HepG2 (cell line): ENCODE results near the gene CPPED1. TPM values are rescaled to one million over a fixed set of nuclear protein-coding genes. Genes with fewer than 3 reads are reported as not detected.

Experiments used
- RXRB ChIP-seq: IDR thresholded peaks from 2 replicates; pipeline ENCODE4 v1.6.1; 2016; ENCODE audit warnings: borderline replicate concordance, missing genetic modification reagents, missing compliant biosample characterization
- SMC3 ChIP-seq: IDR thresholded peaks from 2 replicates; pipeline ENCODE4 v1.6.1; 2011; ENCODE audit warnings: low read length, improper control_type of control experiment
- ZNF329 ChIP-seq: sonication (generic); formaldehyde crosslinking; IDR thresholded peaks from 2 replicates; pipeline ENCODE4 v1.9.0; 2021; ENCODE audit warnings: low read depth, mild to moderate bottlenecking, missing genetic modification reagents
- ZNF335 ChIP-seq: sonication (generic); formaldehyde crosslinking; IDR thresholded peaks from 2 replicates; pipeline ENCODE4 v1.4.0; 2020; ENCODE audit warnings: missing genetic modification reagents
- ZNF574 ChIP-seq: sonication (generic); formaldehyde crosslinking; IDR thresholded peaks from 2 replicates; pipeline ENCODE4 v1.4.0; 2020; ENCODE audit warnings: missing genetic modification reagents
- ZNF672 ChIP-seq: sonication (generic); formaldehyde crosslinking; IDR thresholded peaks from 2 replicates; pipeline ENCODE4 v1.8.1; 2022; ENCODE audit warnings: missing genetic modification reagents
- polyA plus RNA-seq, 8 experiments: library from polyadenylated mRNA; depleted of rRNA in 3 of 8; stranded (reverse) in 7 of 8; unstranded in 1 of 8; fragments of >200 nt; fragmentation: Illumina TruSeq in 4 of 8; extraction: Trizol in 4 of 8; gene quantifications; 2 replicates each; pipeline versions ENCODE4 v1.2.1 to v1.2.3, GENCODE V29; 2011 to 2016; ENCODE audit warnings: low read depth in 4 of 8, missing spikeins in 1 of 8, mixed read lengths in 1 of 8; ENCODE audit not compliant: insufficient read depth in 1 of 8
- total RNA-seq, 5 experiments: library from RNA; depleted of rRNA; stranded (reverse); fragments of >200 nt; fragmentation: Illumina TruSeq; extraction: Trizol; gene quantifications; 2 replicates each; pipeline ENCODE4 v1.2.3, GENCODE V29; 2016; ENCODE audit warnings: low read depth in 1 of 5
- TF ChIP-seq, protein P1 (sequence below): sonication (generic); formaldehyde crosslinking; conservative IDR thresholded peaks from 2 replicates; pipeline ENCODE4 v1.4.0; 2020; ENCODE audit warnings: mild to moderate bottlenecking, missing genetic modification reagents, moderate library complexity
- TF ChIP-seq, protein P2 (sequence below): sonication (generic); formaldehyde crosslinking; IDR thresholded peaks from 2 replicates; pipeline ENCODE4 v1.5.1; 2020; ENCODE audit warnings: mild to moderate bottlenecking, missing genetic modification reagents, borderline replicate concordance
- TF ChIP-seq, protein P3 (sequence below): sonication (generic); formaldehyde crosslinking; IDR thresholded peaks from 2 replicates; pipeline ENCODE4 v1.8.1; 2022; ENCODE audit warnings: low read depth, mild to moderate bottlenecking, missing genetic modification reagents
- TF ChIP-seq, protein P4 (sequence below): sonication (generic); formaldehyde crosslinking; IDR thresholded peaks from 2 replicates; pipeline ENCODE4 v1.9.0; 2021; ENCODE audit warnings: mild to moderate bottlenecking, missing genetic modification reagents

The CPPED1 gene
- total and polyA plus RNA-seq, 2 of the 13 experiments (the other 11 are each of a cell fraction or from before 2014, with no cell fraction given), result 66.6 to 71.3 TPM

DNA sequence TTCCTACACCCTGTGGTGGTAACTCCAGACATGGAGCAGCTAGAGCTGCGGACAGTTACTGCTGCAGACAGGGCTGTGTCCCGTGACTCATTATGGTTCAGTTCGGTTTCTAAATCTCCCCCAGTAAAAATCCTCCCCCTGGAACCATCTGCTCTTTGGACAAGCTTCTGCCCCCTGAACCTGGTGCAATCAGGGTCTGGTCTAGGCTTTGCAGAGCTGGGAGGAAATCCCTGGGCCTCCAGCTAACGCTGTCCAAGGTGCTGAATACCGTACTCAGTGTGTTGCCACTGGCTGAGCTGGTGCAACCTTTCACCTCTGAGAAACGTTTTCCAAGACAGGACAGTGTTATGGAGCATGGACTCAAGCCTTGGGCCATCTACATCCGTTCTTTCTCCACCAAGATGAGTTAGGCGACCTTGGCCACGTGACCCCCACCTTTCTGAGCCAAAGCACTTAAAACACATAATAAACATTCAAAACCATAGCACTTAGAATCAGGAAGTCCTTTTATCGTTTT, 142.0 kb downstream of the CPPED1 start (continued):
- TF ChIP-seq ZNF329 (CRISPR knock-in tag), result 0 out of 2 replicates have a peak, but pooled peaks have one; percentile 67
- TF ChIP-seq, protein P1, sequence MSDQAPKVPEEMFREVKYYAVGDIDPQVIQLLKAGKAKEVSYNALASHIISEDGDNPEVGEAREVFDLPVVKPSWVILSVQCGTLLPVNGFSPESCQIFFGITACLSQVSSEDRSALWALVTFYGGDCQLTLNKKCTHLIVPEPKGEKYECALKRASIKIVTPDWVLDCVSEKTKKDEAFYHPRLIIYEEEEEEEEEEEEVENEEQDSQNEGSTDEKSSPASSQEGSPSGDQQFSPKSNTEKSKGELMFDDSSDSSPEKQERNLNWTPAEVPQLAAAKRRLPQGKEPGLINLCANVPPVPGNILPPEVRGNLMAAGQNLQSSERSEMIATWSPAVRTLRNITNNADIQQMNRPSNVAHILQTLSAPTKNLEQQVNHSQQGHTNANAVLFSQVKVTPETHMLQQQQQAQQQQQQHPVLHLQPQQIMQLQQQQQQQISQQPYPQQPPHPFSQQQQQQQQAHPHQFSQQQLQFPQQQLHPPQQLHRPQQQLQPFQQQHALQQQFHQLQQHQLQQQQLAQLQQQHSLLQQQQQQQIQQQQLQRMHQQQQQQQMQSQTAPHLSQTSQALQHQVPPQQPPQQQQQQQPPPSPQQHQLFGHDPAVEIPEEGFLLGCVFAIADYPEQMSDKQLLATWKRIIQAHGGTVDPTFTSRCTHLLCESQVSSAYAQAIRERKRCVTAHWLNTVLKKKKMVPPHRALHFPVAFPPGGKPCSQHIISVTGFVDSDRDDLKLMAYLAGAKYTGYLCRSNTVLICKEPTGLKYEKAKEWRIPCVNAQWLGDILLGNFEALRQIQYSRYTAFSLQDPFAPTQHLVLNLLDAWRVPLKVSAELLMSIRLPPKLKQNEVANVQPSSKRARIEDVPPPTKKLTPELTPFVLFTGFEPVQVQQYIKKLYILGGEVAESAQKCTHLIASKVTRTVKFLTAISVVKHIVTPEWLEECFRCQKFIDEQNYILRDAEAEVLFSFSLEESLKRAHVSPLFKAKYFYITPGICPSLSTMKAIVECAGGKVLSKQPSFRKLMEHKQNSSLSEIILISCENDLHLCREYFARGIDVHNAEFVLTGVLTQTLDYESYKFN (CRISPR knock-in tag), result peak; percentile 30; the same call in 1 of the 2 replicates
- TF ChIP-seq, protein P2, sequence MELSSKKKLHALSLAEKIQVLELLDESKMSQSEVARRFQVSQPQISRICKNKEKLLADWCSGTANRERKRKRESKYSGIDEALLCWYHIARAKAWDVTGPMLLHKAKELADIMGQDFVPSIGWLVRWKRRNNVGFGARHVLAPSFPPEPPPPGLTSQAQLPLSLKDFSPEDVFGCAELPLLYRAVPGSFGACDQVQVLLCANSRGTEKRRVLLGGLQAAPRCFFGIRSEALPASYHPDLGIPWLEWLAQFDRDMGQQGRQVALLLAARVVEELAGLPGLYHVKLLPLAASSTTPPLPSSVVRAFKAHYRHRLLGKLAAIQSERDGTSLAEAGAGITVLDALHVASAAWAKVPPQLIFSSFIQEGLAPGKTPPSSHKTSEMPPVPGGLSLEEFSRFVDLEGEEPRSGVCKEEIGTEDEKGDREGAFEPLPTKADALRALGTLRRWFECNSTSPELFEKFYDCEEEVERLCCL (CRISPR knock-in tag), result peak; percentile 53; the same call in 1 of the 2 replicates
- peak; percentile 84 for TF ChIP-seq ZNF574 (CRISPR knock-in tag)
- peak; percentile 88; the same call in 1 of the 2 replicates for TF ChIP-seq ZNF335 (CRISPR knock-in tag)
- TF ChIP-seq, protein P3, sequence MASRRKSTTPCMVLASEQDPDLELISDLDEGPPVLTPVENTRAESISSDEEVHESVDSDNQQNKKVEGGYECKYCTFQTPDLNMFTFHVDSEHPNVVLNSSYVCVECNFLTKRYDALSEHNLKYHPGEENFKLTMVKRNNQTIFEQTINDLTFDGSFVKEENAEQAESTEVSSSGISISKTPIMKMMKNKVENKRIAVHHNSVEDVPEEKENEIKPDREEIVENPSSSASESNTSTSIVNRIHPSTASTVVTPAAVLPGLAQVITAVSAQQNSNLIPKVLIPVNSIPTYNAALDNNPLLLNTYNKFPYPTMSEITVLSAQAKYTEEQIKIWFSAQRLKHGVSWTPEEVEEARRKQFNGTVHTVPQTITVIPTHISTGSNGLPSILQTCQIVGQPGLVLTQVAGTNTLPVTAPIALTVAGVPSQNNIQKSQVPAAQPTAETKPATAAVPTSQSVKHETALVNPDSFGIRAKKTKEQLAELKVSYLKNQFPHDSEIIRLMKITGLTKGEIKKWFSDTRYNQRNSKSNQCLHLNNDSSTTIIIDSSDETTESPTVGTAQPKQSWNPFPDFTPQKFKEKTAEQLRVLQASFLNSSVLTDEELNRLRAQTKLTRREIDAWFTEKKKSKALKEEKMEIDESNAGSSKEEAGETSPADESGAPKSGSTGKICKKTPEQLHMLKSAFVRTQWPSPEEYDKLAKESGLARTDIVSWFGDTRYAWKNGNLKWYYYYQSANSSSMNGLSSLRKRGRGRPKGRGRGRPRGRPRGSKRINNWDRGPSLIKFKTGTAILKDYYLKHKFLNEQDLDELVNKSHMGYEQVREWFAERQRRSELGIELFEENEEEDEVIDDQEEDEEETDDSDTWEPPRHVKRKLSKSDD (CRISPR knock-in tag), result peak; percentile 77; the same call in 1 of the 2 replicates
- peak; percentile 81 for TF ChIP-seq RXRB (CRISPR knock-in tag)
- 0 out of 2 replicates have a peak, but pooled peaks have one; percentile 29 for TF ChIP-seq ZNF672 (CRISPR knock-in tag)
- TF ChIP-seq, protein P4, sequence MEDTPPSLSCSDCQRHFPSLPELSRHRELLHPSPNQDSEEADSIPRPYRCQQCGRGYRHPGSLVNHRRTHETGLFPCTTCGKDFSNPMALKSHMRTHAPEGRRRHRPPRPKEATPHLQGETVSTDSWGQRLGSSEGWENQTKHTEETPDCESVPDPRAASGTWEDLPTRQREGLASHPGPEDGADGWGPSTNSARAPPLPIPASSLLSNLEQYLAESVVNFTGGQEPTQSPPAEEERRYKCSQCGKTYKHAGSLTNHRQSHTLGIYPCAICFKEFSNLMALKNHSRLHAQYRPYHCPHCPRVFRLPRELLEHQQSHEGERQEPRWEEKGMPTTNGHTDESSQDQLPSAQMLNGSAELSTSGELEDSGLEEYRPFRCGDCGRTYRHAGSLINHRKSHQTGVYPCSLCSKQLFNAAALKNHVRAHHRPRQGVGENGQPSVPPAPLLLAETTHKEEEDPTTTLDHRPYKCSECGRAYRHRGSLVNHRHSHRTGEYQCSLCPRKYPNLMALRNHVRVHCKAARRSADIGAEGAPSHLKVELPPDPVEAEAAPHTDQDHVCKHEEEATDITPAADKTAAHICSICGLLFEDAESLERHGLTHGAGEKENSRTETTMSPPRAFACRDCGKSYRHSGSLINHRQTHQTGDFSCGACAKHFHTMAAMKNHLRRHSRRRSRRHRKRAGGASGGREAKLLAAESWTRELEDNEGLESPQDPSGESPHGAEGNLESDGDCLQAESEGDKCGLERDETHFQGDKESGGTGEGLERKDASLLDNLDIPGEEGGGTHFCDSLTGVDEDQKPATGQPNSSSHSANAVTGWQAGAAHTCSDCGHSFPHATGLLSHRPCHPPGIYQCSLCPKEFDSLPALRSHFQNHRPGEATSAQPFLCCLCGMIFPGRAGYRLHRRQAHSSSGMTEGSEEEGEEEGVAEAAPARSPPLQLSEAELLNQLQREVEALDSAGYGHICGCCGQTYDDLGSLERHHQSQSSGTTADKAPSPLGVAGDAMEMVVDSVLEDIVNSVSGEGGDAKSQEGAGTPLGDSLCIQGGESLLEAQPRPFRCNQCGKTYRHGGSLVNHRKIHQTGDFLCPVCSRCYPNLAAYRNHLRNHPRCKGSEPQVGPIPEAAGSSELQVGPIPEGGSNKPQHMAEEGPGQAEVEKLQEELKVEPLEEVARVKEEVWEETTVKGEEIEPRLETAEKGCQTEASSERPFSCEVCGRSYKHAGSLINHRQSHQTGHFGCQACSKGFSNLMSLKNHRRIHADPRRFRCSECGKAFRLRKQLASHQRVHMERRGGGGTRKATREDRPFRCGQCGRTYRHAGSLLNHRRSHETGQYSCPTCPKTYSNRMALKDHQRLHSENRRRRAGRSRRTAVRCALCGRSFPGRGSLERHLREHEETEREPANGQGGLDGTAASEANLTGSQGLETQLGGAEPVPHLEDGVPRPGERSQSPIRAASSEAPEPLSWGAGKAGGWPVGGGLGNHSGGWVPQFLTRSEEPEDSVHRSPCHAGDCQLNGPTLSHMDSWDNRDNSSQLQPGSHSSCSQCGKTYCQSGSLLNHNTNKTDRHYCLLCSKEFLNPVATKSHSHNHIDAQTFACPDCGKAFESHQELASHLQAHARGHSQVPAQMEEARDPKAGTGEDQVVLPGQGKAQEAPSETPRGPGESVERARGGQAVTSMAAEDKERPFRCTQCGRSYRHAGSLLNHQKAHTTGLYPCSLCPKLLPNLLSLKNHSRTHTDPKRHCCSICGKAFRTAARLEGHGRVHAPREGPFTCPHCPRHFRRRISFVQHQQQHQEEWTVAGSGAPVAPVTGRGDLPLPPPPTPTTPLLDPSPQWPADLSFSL (CRISPR knock-in tag), result peak; percentile 39; the same call in 1 of the 2 replicates
- peak; percentile 33; the same call in 1 of the 2 replicates for TF ChIP-seq SMC3
